T-helper 1 cell treated with Interleukin-12 subunit alpha and Interleukin-12 subunit beta and Interleukin-4 antibody, amounts not matched to agents 30 μg/mL and 1 μg/mL, for 36 hours (primary cell): ENCODE measurements around the gene PLA2G4E.

Experiments used
- H3K27ac Mint-ChIP-seq: one replicate; pipeline ENCODE4 v1.8.0; 2021; ENCODE audit warnings: mild to moderate bottlenecking, mixed read lengths
- H3K27me3 Mint-ChIP-seq: one replicate; pipeline ENCODE4 v1.8.0; 2021; ENCODE audit warnings: low read depth, mixed read lengths
- H3K36me3 Mint-ChIP-seq: one replicate; pipeline ENCODE4 v1.8.0; 2021; ENCODE audit warnings: low read depth, mixed read lengths
- H3K4me1 Mint-ChIP-seq: one replicate; pipeline ENCODE4 v1.8.0; 2021; ENCODE audit warnings: low read depth, mixed read lengths
- H3K4me3 Mint-ChIP-seq: one replicate; pipeline ENCODE4 v1.8.0; 2021; ENCODE audit warnings: mild to moderate bottlenecking, moderate library complexity, mixed read lengths
- H3K9me3 Mint-ChIP-seq: one replicate; pipeline ENCODE4 v1.8.0; 2021; ENCODE audit warnings: mixed read lengths

PLA2G4E gene

GRCh38 chr15:41983621-41984571, 36.9 kb downstream of the PLA2G4E start:
- Mint-ChIP-seq H3K4me3 (no peak overlapping the region), H3K9me3 (no peaks in the 10 kb centered on the region), H3K27ac (no peak overlapping the region), H3K4me1 (peaks cover 23% of the 10 kb centered on the region), H3K27me3 (no peaks in the 10 kb centered on the region), H3K36me3 (no peaks in the 10 kb centered on the region)

- no peaks in the 10 kb centered on the region for H3K27me3 Mint-ChIP-seq
- no peak overlapping the region for H3K27ac Mint-ChIP-seq
- H3K4me3 Mint-ChIP-seq: no peak overlapping the region
- no peaks in the 10 kb centered on the region for H3K9me3 Mint-ChIP-seq
- H3K4me1 Mint-ChIP-seq: peaks cover 29% of the 10 kb centered on the region
- H3K36me3 Mint-ChIP-seq: no peaks in the 10 kb centered on the region
Measured at GRCh38 chr15:41983221-41983620, 37.6 kb downstream of the PLA2G4E start.

- H3K27ac Mint-ChIP-seq: no peak overlapping the region
- no peaks in the 10 kb centered on the region for H3K36me3 Mint-ChIP-seq
- H3K9me3 Mint-ChIP-seq: no peaks in the 10 kb centered on the region
- no peaks in the 10 kb centered on the region for H3K27me3 Mint-ChIP-seq
- peaks cover 33% of the 10 kb centered on the region for H3K4me1 Mint-ChIP-seq
- no peak overlapping the region for H3K4me3 Mint-ChIP-seq
Measured at GRCh38 chr15:41982133-41982930, 38.5 kb downstream of the PLA2G4E start.

- no peaks in the 10 kb centered on the region for H3K9me3 Mint-ChIP-seq
- no peaks in the 10 kb centered on the region for H3K27me3 Mint-ChIP-seq
- peak overlapping the region; percentile 81 for H3K27ac Mint-ChIP-seq
- H3K4me1 Mint-ChIP-seq: peaks cover 33% of the 10 kb centered on the region
- H3K36me3 Mint-ChIP-seq: no peaks in the 10 kb centered on the region
- H3K4me3 Mint-ChIP-seq: peak overlapping the region; percentile 40
Measured at GRCh38 chr15:41981371-41982132, 39.3 kb downstream of the PLA2G4E start.

GRCh38 chr15:41980654-41981323, 40.1 kb downstream of the PLA2G4E start:
- H3K36me3 Mint-ChIP-seq: no peaks in the 10 kb centered on the region
- peaks cover 3% of the 10 kb centered on the region for H3K27me3 Mint-ChIP-seq
- H3K4me3 Mint-ChIP-seq: no peak overlapping the region
- no peaks in the 10 kb centered on the region for H3K9me3 Mint-ChIP-seq
- peaks cover 33% of the 10 kb centered on the region for H3K4me1 Mint-ChIP-seq
- peak overlapping the region; percentile 81 for H3K27ac Mint-ChIP-seq

- Mint-ChIP-seq H3K9me3 (no peaks in the 10 kb centered on the region), H3K27me3 (peaks cover 9% of the 10 kb centered on the region), H3K36me3 (no peaks in the 10 kb centered on the region), H3K4me1 (peaks cover 35% of the 10 kb centered on the region), H3K27ac (no peak overlapping the region), H3K4me3 (no peak overlapping the region)
Measured at GRCh38 chr15:41979493-41980266, 41.2 kb downstream of the PLA2G4E start.

- H3K9me3 Mint-ChIP-seq: no peaks in the 10 kb centered on the region
- no peak overlapping the region for H3K4me3 Mint-ChIP-seq
- peaks cover 43% of the 10 kb centered on the region for H3K4me1 Mint-ChIP-seq
- H3K36me3 Mint-ChIP-seq: no peaks in the 10 kb centered on the region
- H3K27me3 Mint-ChIP-seq: peaks cover 11% of the 10 kb centered on the region
- no peak overlapping the region for H3K27ac Mint-ChIP-seq
Measured at GRCh38 chr15:41978534-41978933, 42.3 kb downstream of the PLA2G4E start.

- H3K36me3 Mint-ChIP-seq: no peaks in the 10 kb centered on the region
- H3K4me1 Mint-ChIP-seq: peaks cover 44% of the 10 kb centered on the region
- H3K27me3 Mint-ChIP-seq: peaks cover 11% of the 10 kb centered on the region
Measured at GRCh38 chr15:41977757-41978383, 43.0 kb downstream of the PLA2G4E start.

GRCh38 chr15:41975669-41976068, 45.2 kb downstream of the PLA2G4E start:
- H3K27ac Mint-ChIP-seq: no peak overlapping the region
- H3K4me1 Mint-ChIP-seq: peaks cover 38% of the 10 kb centered on the region
- H3K27me3 Mint-ChIP-seq: peaks cover 11% of the 10 kb centered on the region
- no peaks in the 10 kb centered on the region for H3K9me3 Mint-ChIP-seq
- H3K36me3 Mint-ChIP-seq: no peaks in the 10 kb centered on the region
- no peak overlapping the region for H3K4me3 Mint-ChIP-seq

More at GRCh38 chr15:41977757-41978383, 43.0 kb downstream of the PLA2G4E start:
- Mint-ChIP-seq H3K27ac (no peak overlapping the region), H3K9me3 (no peaks in the 10 kb centered on the region), H3K4me3 (no peak overlapping the region)

- Mint-ChIP-seq H3K27ac (no peak overlapping the region), H3K9me3 (no peaks in the 10 kb centered on the region), H3K4me3 (peak overlapping the region; percentile 15), H3K36me3 (peaks cover 4% of the 10 kb centered on the region), H3K27me3 (peaks cover 11% of the 10 kb centered on the region), H3K4me1 (peaks cover 42% of the 10 kb centered on the region)
Measured at GRCh38 chr15:41974041-41974440, 46.8 kb downstream of the PLA2G4E start.

- Mint-ChIP-seq H3K27ac (peak within 1 kb of the TSS; percentile 93), H3K9me3 (no peaks in the 10 kb centered on the region), H3K4me3 (peak within 1 kb of the TSS; percentile 88), H3K4me1 (peaks cover 45% of the 10 kb centered on the region), H3K36me3 (peaks cover 7% of the 10 kb centered on the region), H3K27me3 (peaks cover 11% of the 10 kb centered on the region)
Measured at GRCh38 chr15:41972253-41973242, 48.3 kb downstream of the PLA2G4E start, which contains the start of gene EHD4. TSS of gene EHD4 (minus strand) at chr15:41972557. CDS start at chr15:41972494, 63 bp downstream.

- peaks cover 49% of the 10 kb centered on the region for H3K4me1 Mint-ChIP-seq
- no peaks in the 10 kb centered on the region for H3K9me3 Mint-ChIP-seq
- peak overlapping the region; percentile 88 for H3K4me3 Mint-ChIP-seq
- peaks cover 11% of the 10 kb centered on the region for H3K27me3 Mint-ChIP-seq
- peak overlapping the region; percentile 87 for H3K27ac Mint-ChIP-seq
- H3K36me3 Mint-ChIP-seq: peaks cover 10% of the 10 kb centered on the region
Measured at GRCh38 chr15:41971895-41972252, 49.0 kb downstream of the PLA2G4E start.
